HEK293 (cell line): ENCODE data around the gene CHD1.

ENCODE experiments used
- CTCF ChIA-PET: fragments of 350-600 bp; formaldehyde crosslinking; extraction: SDS; loops from one replicate; lab custom pipeline; 2021; ENCODE audit warnings: antibody characterized with exemption; lab: Yijun Ruan, JAX
- POLR2A ChIA-PET: fragments of 300-600 bp; formaldehyde crosslinking; extraction: SDS; loops from one replicate; lab custom pipeline; 2020; ENCODE audit warnings: antibody characterized with exemption, inconsistent platforms; lab: Yijun Ruan, JAX
- H3K27ac ChIP-seq: fragments of 200-500 bp; sonication (Bioruptor generic); 2 replicates; pipeline ENCODE4 v1.5.1; 2014; ENCODE audit warnings: low read depth, low read length, control low read depth, inconsistent platforms; ENCODE audit errors: extremely low read depth
- H3K36me3 ChIP-seq, 2 experiments: fragments of 200-500 bp in 1 of 2; sonication (Bioruptor generic) in 1 of 2; 1 replicate in 1 of 2; 2 replicates in 1 of 2; pipeline ENCODE4 v1.5.1; 2014 to 2017; ENCODE audit warnings: inconsistent platforms in 2 of 2, low read length in 2 of 2; ENCODE audit not compliant: control insufficient read depth in 2 of 2, insufficient read depth in 1 of 2
- H3K4me1 ChIP-seq: fragments of 200-500 bp; sonication (Bioruptor generic); 2 replicates; pipeline ENCODE4 v1.5.1; 2014; ENCODE audit warnings: mild to moderate bottlenecking, low read length, inconsistent platforms; ENCODE audit not compliant: control insufficient read depth, insufficient read depth
- H3K4me3 ChIP-seq: 2 replicates; pipeline ENCODE4 v1.5.1; 2011; ENCODE audit warnings: low read depth, mild to moderate bottlenecking, control low read depth, low read length, moderate library complexity
- H3K9me3 ChIP-seq: fragments of 200-500 bp; sonication (Bioruptor generic); 2 replicates; pipeline ENCODE4 v1.5.1; 2014; ENCODE audit warnings: low read depth, low read length, inconsistent platforms; ENCODE audit not compliant: control insufficient read depth, insufficient read depth
- GFI1B ChIP-seq: fragments of 450-650 bp; formaldehyde crosslinking; IDR thresholded peaks from 2 replicates; pipeline ENCODE4 v1.5.1; 2016; ENCODE audit warnings: missing biosample characterization, missing genetic modification characterization
- KLF1 ChIP-seq: fragments of 450-650 bp; formaldehyde crosslinking; IDR thresholded peaks from 2 replicates; pipeline ENCODE4 v1.5.1; 2016; ENCODE audit warnings: missing biosample characterization, missing genetic modification characterization
- KLF10 ChIP-seq: fragments of 450-650 bp; IDR thresholded peaks from 2 replicates; pipeline ENCODE4 v1.5.1; 2018; ENCODE audit warnings: missing biosample characterization, mild to moderate bottlenecking, missing genetic modification characterization
- RBAK ChIP-seq: fragments of 450-650 bp; formaldehyde crosslinking; IDR thresholded peaks from 2 replicates; pipeline ENCODE4 v1.5.1; 2016; ENCODE audit warnings: missing biosample characterization, missing genetic modification characterization
- ZNF214 ChIP-seq: fragments of 450-650 bp; formaldehyde crosslinking; IDR thresholded peaks from 2 replicates; pipeline ENCODE4 v1.5.1; 2017; ENCODE audit warnings: missing biosample characterization, mild to moderate bottlenecking, missing genetic modification characterization, borderline replicate concordance
- ZNF248 ChIP-seq: fragments of 450-650 bp; formaldehyde crosslinking; IDR thresholded peaks from 2 replicates; pipeline ENCODE4 v1.5.1; 2017; ENCODE audit warnings: missing biosample characterization, missing genetic modification characterization
- ZNF266 ChIP-seq: fragments of 450-650 bp; formaldehyde crosslinking; IDR thresholded peaks from 2 replicates; pipeline ENCODE4 v1.5.1; 2016; ENCODE audit warnings: missing biosample characterization, missing genetic modification characterization, low read depth
- ZNF335 ChIP-seq: fragments of 450-650 bp; formaldehyde crosslinking; conservative IDR thresholded peaks from 2 replicates; pipeline ENCODE4 v1.5.1; 2016; ENCODE audit warnings: missing biosample characterization, missing genetic modification characterization
- ZNF596 ChIP-seq: fragments of 450-650 bp; IDR thresholded peaks from 2 replicates; pipeline ENCODE4 v1.5.0; 2018; ENCODE audit warnings: missing biosample characterization, mild to moderate bottlenecking, missing genetic modification characterization, moderate library complexity
- ZNF626 ChIP-seq: fragments of 450-650 bp; sonication (Bioruptor Pico); formaldehyde crosslinking; IDR thresholded peaks from 2 replicates; pipeline ENCODE4 v1.5.1; 2018; ENCODE audit warnings: missing biosample characterization, missing genetic modification characterization, inconsistent platforms
- ZNF654 ChIP-seq: fragments of 450-650 bp; formaldehyde crosslinking; IDR thresholded peaks from 2 replicates; pipeline ENCODE4 v1.5.1; 2016; ENCODE audit warnings: low read depth, missing biosample characterization, missing genetic modification characterization
- ZNF658 ChIP-seq: fragments of 450-650 bp; formaldehyde crosslinking; IDR thresholded peaks from 2 replicates; pipeline ENCODE4; 2016; ENCODE audit warnings: missing biosample characterization, missing genetic modification characterization
- TF ChIP-seq, protein P1 (sequence below): fragments of 450-650 bp; formaldehyde crosslinking; IDR thresholded peaks from 2 replicates; pipeline ENCODE4 v1.5.1; 2016; ENCODE audit warnings: missing biosample characterization, missing genetic modification characterization
- TF ChIP-seq, protein P2 (sequence below): fragments of 450-650 bp; formaldehyde crosslinking; IDR thresholded peaks from 2 replicates; pipeline ENCODE4 v1.5.1; 2016; ENCODE audit warnings: missing biosample characterization, missing genetic modification characterization
- TF ChIP-seq, protein P3 (sequence below): fragments of 450-650 bp; formaldehyde crosslinking; IDR thresholded peaks from 2 replicates; pipeline ENCODE4 v1.5.1; 2016; ENCODE audit warnings: missing biosample characterization, missing genetic modification characterization
- TF ChIP-seq, protein P4 (sequence below): fragments of 450-650 bp; formaldehyde crosslinking; IDR thresholded peaks from 2 replicates; pipeline ENCODE4 v1.5.1; 2016; ENCODE audit warnings: missing biosample characterization, missing genetic modification characterization

The CHD1 gene

DNA sequence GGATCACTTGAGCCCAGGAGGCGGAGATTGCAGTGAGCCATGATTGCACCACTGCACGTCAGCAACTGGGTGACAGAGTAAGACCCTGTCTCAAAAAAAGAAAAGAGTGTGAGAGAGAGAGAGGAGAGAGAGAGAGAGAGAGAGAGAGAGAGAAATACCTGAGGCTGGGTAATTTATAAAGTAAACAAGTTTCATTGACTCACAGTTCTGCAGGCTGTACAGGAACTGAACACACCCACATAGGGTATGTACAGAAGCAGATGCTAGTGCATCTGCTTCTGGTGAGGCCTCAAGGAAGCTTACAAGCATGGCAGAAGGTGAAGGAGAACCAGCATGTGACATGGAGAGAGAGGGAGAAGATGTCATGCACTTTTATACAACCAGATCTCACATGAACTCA, 46.4 kb upstream of the CHD1 start:
- ChIA-PET CTCF (no interaction called here), POLR2A (no interaction called here)

DNA sequence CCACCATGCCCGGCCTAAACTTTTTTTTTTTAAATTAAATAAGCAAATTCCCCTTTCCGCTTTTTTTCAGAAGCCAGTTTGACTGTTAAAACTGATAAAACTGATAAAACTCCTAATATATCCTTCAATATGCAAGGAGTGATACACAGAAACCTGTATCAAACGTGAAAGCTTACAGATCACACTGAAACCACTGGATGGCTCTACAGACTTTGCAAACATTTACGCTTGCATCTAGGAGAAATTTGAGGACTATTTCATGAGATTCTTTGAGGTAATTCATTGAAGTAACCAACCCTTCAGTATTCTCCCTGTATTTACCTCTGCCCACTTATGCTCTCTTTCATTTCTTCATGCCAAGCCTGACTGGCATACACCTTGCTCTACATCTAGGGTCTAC, 40.6 kb upstream of the CHD1 start:
- CTCF ChIA-PET, result interaction anchor here (0.7 to 1.8 kb wide), 2 partner anchors 64 to 142 kb away, joined by 3 to 6 read pairs; no protein-coding TSS in a partner anchor
- no peak overlapping the region for H3K27ac ChIP-seq
- no peaks in the 10 kb centered on the region for H3K9me3 ChIP-seq
- no peaks in the 10 kb centered on the region for H3K4me1 ChIP-seq
- no peak overlapping the region for H3K4me3 ChIP-seq
- H3K36me3 ChIP-seq, result no peaks in the 10 kb centered on the region
- TF ChIP-seq, protein P1, sequence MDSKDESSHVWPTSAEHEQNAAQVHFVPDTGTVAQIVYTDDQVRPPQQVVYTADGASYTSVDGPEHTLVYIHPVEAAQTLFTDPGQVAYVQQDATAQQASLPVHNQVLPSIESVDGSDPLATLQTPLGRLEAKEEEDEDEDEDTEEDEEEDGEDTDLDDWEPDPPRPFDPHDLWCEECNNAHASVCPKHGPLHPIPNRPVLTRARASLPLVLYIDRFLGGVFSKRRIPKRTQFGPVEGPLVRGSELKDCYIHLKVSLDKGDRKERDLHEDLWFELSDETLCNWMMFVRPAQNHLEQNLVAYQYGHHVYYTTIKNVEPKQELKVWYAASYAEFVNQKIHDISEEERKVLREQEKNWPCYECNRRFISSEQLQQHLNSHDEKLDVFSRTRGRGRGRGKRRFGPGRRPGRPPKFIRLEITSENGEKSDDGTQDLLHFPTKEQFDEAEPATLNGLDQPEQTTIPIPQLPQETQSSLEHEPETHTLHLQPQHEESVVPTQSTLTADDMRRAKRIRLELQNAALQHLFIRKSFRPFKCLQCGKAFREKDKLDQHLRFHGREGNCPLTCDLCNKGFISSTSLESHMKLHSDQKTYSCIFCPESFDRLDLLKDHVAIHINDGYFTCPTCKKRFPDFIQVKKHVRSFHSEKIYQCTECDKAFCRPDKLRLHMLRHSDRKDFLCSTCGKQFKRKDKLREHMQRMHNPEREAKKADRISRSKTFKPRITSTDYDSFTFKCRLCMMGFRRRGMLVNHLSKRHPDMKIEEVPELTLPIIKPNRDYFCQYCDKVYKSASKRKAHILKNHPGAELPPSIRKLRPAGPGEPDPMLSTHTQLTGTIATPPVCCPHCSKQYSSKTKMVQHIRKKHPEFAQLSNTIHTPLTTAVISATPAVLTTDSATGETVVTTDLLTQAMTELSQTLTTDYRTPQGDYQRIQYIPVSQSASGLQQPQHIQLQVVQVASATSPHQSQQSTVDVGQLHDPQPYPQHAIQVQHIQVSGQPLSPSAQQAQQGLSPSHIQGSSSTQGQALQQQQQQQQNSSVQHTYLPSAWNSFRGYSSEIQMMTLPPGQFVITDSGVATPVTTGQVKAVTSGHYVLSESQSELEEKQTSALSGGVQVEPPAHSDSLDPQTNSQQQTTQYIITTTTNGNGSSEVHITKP (tag by site-specific recombination), result no peak
- TF ChIP-seq ZNF214 (tag by site-specific recombination) (no peak), KLF10 (tag by site-specific recombination) (no peak), ZNF248 (tag by site-specific recombination) (no peak), ZNF266 (tag by site-specific recombination) (no peak), ZNF654 (tag by site-specific recombination) (no peak), GFI1B (tag by site-specific recombination) (no peak), ZNF626 (tag by site-specific recombination) (no peak), ZNF335 (tag by site-specific recombination) (no peak), RBAK (tag by site-specific recombination) (no peak)
- TF ChIP-seq, protein P2, sequence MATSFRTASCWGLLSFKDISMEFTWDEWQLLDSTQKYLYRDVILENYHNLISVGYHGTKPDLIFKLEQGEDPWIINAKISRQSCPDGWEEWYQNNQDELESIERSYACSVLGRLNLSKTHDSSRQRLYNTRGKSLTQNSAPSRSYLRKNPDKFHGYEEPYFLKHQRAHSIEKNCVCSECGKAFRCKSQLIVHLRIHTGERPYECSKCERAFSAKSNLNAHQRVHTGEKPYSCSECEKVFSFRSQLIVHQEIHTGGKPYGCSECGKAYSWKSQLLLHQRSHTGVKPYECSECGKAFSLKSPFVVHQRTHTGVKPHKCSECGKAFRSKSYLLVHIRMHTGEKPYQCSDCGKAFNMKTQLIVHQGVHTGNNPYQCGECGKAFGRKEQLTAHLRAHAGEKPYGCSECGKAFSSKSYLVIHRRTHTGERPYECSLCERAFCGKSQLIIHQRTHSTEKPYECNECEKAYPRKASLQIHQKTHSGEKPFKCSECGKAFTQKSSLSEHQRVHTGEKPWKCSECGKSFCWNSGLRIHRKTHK (tag by site-specific recombination), result no peak
- TF ChIP-seq, protein P3, sequence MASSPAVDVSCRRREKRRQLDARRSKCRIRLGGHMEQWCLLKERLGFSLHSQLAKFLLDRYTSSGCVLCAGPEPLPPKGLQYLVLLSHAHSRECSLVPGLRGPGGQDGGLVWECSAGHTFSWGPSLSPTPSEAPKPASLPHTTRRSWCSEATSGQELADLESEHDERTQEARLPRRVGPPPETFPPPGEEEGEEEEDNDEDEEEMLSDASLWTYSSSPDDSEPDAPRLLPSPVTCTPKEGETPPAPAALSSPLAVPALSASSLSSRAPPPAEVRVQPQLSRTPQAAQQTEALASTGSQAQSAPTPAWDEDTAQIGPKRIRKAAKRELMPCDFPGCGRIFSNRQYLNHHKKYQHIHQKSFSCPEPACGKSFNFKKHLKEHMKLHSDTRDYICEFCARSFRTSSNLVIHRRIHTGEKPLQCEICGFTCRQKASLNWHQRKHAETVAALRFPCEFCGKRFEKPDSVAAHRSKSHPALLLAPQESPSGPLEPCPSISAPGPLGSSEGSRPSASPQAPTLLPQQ (tag by site-specific recombination), result no peak
- TF ChIP-seq, protein P4, sequence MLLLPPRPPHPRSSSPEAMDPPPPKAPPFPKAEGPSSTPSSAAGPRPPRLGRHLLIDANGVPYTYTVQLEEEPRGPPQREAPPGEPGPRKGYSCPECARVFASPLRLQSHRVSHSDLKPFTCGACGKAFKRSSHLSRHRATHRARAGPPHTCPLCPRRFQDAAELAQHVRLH (tag by site-specific recombination), result no peak
- POLR2A ChIA-PET, result no interaction called here

More for the DNA sequence above, 46.4 kb upstream of the CHD1 start:
- Histone ChIP-seq H3K9me3 (no peaks in the 10 kb centered on the region), H3K36me3 (no peaks in the 10 kb centered on the region), H3K27ac (no peak overlapping the region), H3K4me3 (no peak overlapping the region), H3K4me1 (no peaks in the 10 kb centered on the region)
- TF ChIP-seq KLF1 (tag by site-specific recombination) (0 out of 2 replicates have a peak, but pooled peaks have one; percentile 28), ZNF658 (tag by site-specific recombination) (no peak), ZNF596 (tag by site-specific recombination) (peak; percentile 80)
